GM15510 (cell line): ENCODE data around the gene AFF4.

Experiments
- POLR2A ChIP-seq: IDR thresholded peaks from 3 replicates; pipeline ENCODE4 v1.6.1; 2011; ENCODE audit warnings: borderline replicate concordance; ENCODE audit not compliant: insufficient read length; ENCODE audit errors: extremely low read depth

The AFF4 gene

DNA sequence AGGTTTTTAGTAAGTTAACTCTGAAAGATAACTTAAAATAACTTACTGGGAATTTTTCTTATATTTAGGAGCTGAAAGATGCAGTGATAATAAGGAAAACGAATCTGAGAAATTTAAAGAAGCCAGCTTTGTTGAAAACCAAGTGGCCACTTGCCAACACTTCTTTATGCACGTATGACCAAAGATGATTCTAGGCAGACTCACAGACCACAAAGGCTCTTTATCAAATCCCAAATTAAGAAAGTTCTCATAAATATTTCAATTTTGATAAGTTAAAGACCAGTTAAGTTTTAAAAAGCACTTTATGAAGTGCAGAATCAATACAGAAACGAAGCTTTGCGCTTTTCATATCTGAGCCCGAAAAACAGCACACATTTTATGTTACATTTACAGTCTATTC lies 1.5 kb downstream of the AFF4 start:
- no peak for TF ChIP-seq POLR2A

DNA sequence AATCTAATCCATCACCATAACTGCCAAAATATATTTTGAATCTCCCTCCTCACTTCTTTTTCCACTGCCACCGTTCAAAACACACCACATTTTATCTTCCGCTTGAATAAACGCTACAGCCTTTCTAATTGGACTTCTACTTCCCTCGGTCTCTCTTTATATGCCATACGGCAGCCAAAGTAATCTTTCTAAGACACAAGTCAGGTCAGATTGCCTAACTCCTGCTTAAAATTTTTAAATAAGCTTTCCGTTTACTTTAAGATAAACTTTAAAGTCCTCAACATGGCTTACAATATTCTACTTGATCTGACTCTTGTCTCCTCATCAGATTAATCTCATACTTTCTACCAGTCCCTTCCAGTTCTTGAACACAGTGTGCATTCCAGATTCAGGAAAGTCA lies 9.7 kb downstream of the AFF4 start:
- TF ChIP-seq POLR2A: no peak

DNA sequence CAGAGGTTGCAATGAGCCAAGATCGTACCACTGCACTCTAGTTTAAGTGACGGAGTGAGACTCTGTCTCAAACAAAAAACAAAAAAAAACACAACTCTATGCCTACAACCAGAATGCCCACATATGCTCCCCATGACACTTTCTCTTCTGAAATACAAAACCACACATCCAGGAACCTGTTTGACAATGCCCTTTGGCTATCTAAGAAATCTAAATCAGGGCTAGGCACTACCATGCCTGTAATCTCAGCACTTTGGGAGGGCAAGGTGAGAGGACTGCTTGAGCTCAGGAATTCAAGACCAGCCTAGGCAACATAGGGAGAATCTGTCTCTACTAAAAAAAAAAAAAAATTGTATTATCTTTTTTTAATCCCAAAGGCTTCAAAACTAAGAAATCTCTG lies 10.6 kb downstream of the AFF4 start:
- no peak for TF ChIP-seq POLR2A

DNA sequence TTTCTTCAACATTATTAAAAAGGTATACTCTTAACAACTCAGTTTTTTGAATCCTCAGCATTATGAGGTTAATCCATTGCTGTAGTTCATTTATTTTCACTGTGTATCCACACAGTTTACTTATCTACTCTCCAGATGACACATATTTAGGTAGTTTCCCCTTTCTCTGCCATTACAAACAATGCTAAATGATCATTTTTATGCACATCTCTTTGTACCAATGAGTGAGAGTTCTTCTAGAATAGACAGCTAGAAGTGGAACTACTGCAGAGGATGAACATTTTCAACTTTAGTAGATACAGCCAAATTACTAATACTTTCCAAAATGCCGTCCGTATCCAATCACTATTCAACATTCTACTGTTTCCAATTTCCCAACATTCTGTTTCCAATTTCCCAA lies 11.5 kb downstream of the AFF4 start:
- no peak for TF ChIP-seq POLR2A

DNA sequence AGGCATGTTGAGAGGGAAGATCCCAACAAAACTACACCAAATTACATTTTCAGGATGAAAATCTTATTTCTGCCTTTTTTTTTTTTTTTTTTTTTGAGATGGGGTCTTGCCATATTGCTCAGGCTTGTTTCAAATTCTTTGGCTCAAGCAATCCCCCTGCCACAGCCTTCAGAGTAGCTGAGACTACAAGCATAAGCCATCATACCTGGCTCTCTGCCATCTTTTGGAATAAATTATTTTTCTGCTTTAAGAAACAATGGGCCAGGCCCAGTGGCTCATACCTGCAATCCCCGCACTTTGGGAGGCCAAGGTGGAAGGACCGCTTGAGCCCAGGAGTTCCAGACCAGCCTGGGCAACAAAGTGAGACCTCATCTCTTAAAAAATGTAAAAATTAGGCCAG lies 14.3 kb downstream of the AFF4 start:
- TF ChIP-seq POLR2A: no peak

DNA sequence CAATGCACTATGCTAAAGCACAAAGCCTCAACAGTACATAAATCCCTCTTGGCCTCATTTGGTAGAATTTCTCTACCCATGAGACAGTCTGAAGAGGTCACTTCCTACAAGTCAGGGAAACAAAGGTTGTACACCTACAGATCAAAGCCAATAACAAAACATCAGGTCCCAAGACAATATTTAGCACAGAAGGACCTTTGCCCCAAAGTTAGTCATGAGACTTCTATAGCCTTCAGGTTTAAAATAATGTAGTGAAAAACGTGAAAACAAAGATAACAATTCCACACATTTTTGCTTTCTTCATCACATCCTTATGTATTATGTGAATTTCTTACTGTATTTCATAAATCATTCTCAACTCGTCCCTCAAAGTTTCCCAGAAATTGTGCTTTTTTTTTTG lies 15.8 kb downstream of the AFF4 start:
- no peak for TF ChIP-seq POLR2A

DNA sequence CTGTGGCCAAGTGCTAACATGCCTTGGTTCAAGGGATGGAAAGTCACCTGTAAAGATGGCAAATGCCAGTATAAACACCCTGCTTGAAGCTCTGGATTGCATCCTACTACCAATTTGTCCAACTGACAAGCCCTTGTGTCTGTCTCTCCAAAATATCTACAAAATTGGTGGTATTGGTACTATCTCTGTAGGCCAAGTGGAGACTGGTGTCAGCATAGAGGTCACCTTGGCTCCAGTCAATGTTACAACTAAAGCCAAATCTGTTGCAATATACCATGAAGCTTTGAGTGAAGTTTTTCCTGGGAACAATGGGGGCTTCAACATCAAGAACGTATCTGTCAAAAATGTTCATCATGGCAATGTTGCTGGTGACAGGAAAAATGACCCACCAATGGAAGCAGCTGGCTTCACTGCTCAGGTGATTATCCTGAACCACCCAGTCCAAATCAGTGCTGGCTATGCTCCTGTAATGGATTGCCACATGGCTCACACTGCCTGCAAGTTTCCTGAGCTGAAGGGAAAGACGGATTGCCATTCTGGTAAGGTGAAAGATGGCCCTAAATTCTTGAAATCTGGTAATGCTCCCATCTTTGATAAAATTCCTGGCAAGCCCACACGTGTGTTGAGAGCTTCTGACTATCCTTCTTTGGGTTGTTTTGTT lies 19.9 kb downstream of the AFF4 start:
- no peak for TF ChIP-seq POLR2A

DNA sequence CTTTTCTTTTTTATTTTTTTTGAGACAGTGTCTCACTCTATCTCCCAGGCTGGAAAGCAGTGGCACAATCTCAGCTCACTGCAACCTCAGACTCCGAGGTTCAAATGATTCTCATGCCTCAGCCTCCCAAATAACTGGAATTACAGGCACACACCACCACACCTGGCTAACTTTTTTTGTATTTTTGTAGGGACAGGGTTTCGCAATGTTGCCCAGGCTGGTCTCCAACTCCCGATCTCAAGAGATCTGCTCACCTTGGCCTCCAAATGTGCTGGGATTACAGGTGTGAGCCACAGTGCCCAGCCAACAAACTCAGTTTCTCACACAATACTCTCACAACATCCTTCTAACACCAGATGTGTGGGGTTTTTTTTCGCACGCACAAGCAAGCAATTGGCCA lies 22.1 kb downstream of the AFF4 start:
- no peak for TF ChIP-seq POLR2A

DNA sequence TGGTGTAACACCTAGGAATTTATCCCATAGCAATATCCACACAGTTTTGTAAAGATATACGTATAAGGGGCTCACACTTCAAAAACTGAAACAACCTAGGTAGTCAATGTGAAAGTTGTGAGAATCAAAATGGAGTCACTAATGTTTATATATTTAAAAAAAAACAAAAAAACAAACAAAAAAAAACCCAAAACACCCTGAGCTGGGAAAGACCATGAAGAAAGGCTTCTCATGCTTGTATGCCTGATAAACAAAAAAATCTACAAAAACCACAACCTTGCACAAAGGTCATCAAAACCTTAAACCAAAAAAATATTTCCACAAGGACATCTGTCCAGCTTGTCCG lies 35.4 kb downstream of the AFF4 start:
- TF ChIP-seq POLR2A: no peak

DNA sequence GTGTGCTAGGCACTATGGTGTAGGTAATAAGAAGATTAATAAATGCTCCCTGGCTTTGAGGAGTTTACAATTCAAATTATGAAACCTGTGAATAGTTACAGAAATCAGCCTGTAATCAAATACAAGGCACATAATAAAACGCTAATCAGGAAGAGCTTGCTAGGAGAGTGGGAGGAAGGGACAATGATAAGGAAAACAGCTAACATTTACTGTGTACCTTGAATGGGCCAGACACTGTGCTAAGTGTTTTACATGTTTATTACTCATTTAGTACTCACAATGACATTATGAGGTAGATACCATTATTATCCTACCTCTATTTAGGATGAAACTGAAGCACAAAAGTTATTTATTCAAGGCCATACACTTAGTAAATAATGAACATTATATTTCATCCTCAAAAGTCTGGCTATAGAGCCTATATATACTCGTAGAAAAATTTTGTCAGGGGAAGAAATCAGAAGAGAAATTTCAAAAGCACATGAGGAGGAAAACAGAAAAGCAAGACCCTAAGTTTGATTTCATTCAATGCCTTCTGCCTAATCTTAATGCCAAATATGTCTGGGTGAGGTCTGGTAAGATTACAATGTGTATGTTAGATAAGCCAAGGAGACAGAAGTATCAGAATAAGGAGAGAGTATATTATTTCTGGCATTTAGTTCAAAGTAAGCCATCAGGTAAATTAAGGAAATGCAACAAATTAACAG lies 35.9 kb downstream of the AFF4 start:
- TF ChIP-seq POLR2A: no peak

DNA sequence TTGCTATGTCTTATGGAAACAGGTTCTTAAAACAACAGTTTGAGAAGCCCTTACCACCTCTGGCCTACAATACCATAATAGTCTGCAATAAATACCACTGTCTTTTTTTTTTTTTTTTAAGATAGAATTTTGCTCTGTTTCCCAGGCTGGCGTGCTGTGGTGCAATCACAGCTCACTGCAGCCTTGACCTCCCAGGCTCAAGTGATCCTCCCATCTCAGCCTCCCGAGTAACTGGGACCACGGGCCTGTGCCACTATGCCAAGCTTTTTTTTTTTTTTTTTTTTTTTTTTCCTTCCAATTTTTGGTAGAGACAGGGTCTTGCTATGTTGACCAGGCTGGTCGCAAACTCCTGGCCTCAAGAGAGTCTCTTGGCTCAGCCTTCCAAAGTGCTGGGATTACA lies 37.0 kb downstream of the AFF4 start:
- no peak for TF ChIP-seq POLR2A

DNA sequence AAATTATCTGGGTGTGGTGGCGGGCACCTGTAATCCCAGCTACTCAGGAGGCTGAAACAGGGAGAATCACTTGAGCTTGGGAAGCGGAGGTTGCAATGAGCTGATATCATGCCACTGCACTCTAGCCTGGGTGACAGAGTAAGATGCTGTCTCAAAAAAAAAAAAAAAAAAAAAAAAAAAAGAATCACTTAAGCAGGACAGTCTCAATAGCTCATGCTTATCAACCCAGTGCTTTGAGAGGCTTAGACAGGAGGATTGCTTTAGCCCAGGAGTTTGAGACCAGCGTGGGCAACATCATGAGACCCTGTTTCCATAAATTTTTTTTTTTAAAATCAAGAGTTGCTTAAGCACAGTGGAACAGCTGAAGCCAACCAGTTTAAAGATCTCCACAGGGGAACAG lies 47.3 kb downstream of the AFF4 start:
- no peak for TF ChIP-seq POLR2A

DNA sequence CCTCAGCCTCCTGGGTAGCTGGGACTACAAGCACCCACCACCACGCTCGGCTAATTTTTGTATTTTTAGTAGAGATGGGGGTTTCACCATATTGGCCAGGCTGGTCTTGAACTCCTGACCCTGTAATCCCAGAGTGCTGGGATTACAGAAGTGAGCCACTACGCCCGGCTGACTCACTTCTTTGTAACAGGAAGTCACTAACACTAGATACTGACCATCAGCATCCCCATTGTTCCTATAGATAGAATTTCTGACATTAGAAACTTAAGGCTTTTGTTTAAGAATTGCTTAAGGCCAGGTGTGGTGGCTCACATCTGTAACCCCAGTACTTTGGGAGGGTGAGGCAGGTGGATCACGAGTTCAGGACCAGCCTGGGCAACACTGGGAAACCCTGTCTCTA lies 47.8 kb downstream of the AFF4 start:
- no peak for TF ChIP-seq POLR2A

DNA sequence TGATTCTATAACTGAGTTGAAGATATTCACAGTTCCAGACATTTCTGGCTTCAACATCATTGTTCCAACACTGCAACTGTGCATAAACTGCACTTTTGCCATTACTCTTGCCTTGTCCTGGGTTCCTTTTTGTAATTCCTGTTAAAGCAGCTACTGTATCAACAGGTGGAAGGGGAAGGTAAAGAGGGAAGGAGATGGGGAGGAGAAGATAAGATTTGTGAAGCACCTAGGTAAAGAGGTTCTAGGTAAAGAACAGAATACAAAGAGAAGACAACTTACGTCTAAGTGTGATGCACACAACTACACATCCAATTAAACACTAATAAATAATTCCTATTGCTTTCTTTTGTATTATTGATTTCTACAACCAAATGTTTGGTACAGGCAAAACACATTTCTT lies 53.7 kb downstream of the AFF4 start:
- TF ChIP-seq POLR2A: no peak

DNA sequence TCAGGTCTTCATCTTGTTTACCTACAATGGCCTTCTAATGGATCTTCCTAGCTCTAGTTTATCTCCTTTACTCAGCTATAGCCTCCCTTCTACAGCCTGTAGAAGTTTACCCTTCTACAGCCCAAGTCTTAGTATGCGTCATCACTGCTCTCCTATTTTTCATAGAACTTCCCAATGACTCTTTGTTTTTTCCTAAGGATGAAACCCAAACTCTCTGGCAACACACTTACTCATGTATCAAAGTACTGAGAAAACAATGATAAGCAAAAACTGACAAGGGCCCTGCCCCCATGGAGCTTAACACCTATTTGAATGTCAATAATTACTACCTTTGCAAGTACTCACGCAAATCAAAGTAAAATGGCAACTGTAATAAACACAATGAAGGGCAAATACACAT lies 56.3 kb downstream of the AFF4 start:
- TF ChIP-seq POLR2A: no peak

DNA sequence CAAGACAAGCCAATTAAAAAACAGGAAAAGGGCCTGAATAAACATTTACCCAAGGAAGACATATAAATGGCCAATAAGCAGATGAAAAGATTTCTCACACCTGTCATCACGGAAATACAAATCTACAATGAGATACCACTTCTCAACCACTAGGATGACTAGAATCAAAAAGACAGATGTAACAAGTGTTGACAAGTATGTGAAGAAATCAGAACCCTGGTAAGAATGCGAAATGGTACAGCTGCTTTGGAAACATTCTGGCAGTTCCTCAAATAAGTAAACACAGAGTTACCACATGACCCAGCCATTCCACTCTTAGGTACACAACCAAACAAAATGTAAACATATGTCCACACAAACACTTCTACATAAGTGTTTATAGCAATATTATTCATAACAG lies 57.5 kb downstream of the AFF4 start:
- TF ChIP-seq POLR2A: no peak
